Esophagus squamous epithelium (tissue), 5 donors: ENCODE data around the gene LSM10. TPM values are rescaled to one million over a fixed set of nuclear protein-coding genes. Genes with fewer than 3 reads are reported as not detected.

Experiments
- DNase-seq: peaks from one replicate; lab custom pipeline; 2025; lab: John Stamatoyannopoulos, UW
- H3K27ac ChIP-seq, 4 donors: fragments of 200-600 bp; sonication (generic); one replicate each; pipeline ENCODE4 v1.5.1; 2016 to 2019; ENCODE audit warnings: mild to moderate bottlenecking in 1 of 4
- H3K27me3 ChIP-seq, 4 donors: fragments of 200-600 bp; sonication (generic); 1 replicate in 3 of 4; 2 replicates in 1 of 4; pipeline versions ENCODE4 v1.5.1 to v1.6.0; 2017 to 2021; ENCODE audit warnings: antibody characterized with exemption in 1 of 4
- H3K36me3 ChIP-seq, 3 donors: fragments of 200-600 bp; sonication (generic); one replicate each; pipeline ENCODE4 v1.5.1; 2016 to 2019
- H3K4me1 ChIP-seq, 3 donors: fragments of 200-600 bp; sonication (generic); one replicate each; pipeline ENCODE4 v1.5.1; 2017 to 2019
- H3K4me3 ChIP-seq, 4 donors: fragments of 200-600 bp; sonication (generic); 1 replicate in 3 of 4; 2 replicates in 1 of 4; pipeline ENCODE4 v1.5.1; 2016 to 2019; ENCODE audit warnings: mild to moderate bottlenecking in 2 of 4, moderate library complexity in 1 of 4
- H3K9me3 ChIP-seq, 3 donors: fragments of 200-600 bp; sonication (generic); one replicate each; pipeline ENCODE4 v1.5.1; 2016 to 2019
- CTCF ChIP-seq, 6 experiments: fragments of 450-650 bp in 4 of 6; fragments of 200-600 bp in 2 of 6; sonication (generic) in 2 of 6; IDR thresholded peaks; one replicate each; pipeline ENCODE4 v1.5.1; 2016 to 2019; ENCODE audit warnings: antibody characterized with exemption in 6 of 6, mild to moderate bottlenecking in 4 of 6, moderate library complexity in 4 of 6
- POLR2A ChIP-seq, 4 donors: fragments of 450-650 bp; IDR thresholded peaks; one replicate each; pipeline ENCODE4 v1.6.1; 2017; ENCODE audit warnings: antibody characterized with exemption in 4 of 4, mild to moderate bottlenecking in 4 of 4, moderate library complexity in 3 of 4
- WGBS, 2 donors: methylation state at CpG; one replicate each; pipeline ENCODE4 v1.1.5; 2018; 5-methylcytosine and 5-hydroxymethylcytosine counted together
- intact Hi-C: fragments of 100-400 bp; cut with DNase I; formaldehyde crosslinking; loops from one replicate; pipeline ENCODE4 v1.15.0; 2022
- total RNA-seq, 4 donors: library from RNA; depleted of rRNA; stranded (reverse); fragments of >200 nt; gene quantifications; one replicate each; pipeline ENCODE4 v1.1.0, GENCODE V29; 2016
- donor health status: DM: yes; HTN: yes; CAD: no.

Gene LSM10
- total RNA-seq, 4 donors from 2014 or later: 8.5 to 29.4 (median 16.9) TPM

GRCh38 chr1:36391271-36391670 lies 6.4 kb downstream of the LSM10 start:
- intact Hi-C loops: no loop called here

GRCh38 chr1:36390411-36390810 lies 7.3 kb downstream of the LSM10 start:
- Histone ChIP-seq H3K27me3 (no peaks in the 10 kb centered on the region), H3K27ac (peak overlapping the region in 3 of 4 donors; percentile 56 to 100 (median 98)), H3K9me3 (no peaks in the 10 kb centered on the region), H3K36me3 (peaks cover 11 to 43% (median 14%) of the 10 kb centered on the region in 3 donors), H3K4me3 (no peak overlapping the region), H3K4me1 (peaks cover 7 to 46% (median 22%) of the 10 kb centered on the region in 3 donors)
- TF ChIP-seq POLR2A (IDR thresholded peaks at IDR 0.05) (no peak), CTCF (IDR thresholded peaks at IDR 0.05) (no peak)
- no peak for DNase-seq
- intact Hi-C loops: no loop called here
- 60 to 83% methylated on average over 2 of the region's 2 CpGs for WGBS, 2 donors

More at GRCh38 chr1:36391271-36391670, 6.4 kb downstream of the LSM10 start:
- no peaks in the 10 kb centered on the region for H3K9me3 ChIP-seq
- H3K4me3 ChIP-seq: no peak overlapping the region
- H3K36me3 ChIP-seq: peaks cover 11 to 43% (median 14%) of the 10 kb centered on the region in 3 donors
- H3K27ac ChIP-seq: peak overlapping the region in 1 of 4 donors; percentile 1
- H3K4me1 ChIP-seq: peaks cover 7 to 52% (median 24%) of the 10 kb centered on the region in 3 donors
- TF ChIP-seq CTCF (IDR thresholded peaks at IDR 0.05) (no peak), POLR2A (IDR thresholded peaks at IDR 0.05) (no peak)
- H3K27me3 ChIP-seq: no peaks in the 10 kb centered on the region
- WGBS, 2 donors: 85 to 93% methylated on average over 7 to 8 of the region's 8 CpGs
- no peak for DNase-seq

- peak overlapping the region in 3 of 4 donors; percentile 56 to 100 (median 98) for H3K27ac ChIP-seq
- 86 to 100% methylated on average over 1 of the region's 1 CpG for WGBS, 2 donors
- H3K4me3 ChIP-seq: no peak overlapping the region
- no peak for DNase-seq
- intact Hi-C loops: no loop called here
- peaks cover 11 to 43% (median 14%) of the 10 kb centered on the region in 3 donors for H3K36me3 ChIP-seq
- TF ChIP-seq CTCF (IDR thresholded peaks at IDR 0.05): no peak
- TF ChIP-seq POLR2A (IDR thresholded peaks at IDR 0.05): no peak
- no peaks in the 10 kb centered on the region for H3K27me3 ChIP-seq
- peaks cover 11 to 48% (median 22%) of the 10 kb centered on the region in 3 donors for H3K4me1 ChIP-seq
- no peaks in the 10 kb centered on the region for H3K9me3 ChIP-seq
Measured at GRCh38 chr1:36389999-36390398, 7.7 kb downstream of the LSM10 start.

- H3K4me3 ChIP-seq: no peak overlapping the region
- no peak for DNase-seq
- no peak for TF ChIP-seq CTCF (IDR thresholded peaks at IDR 0.05)
- no peak for TF ChIP-seq POLR2A (IDR thresholded peaks at IDR 0.05)
- peaks cover 11 to 42% (median 14%) of the 10 kb centered on the region in 3 donors for H3K36me3 ChIP-seq
- H3K9me3 ChIP-seq: no peaks in the 10 kb centered on the region
- WGBS, 2 donors: 71 to 86% methylated on average over 2 of the region's 2 CpGs
- H3K27me3 ChIP-seq: no peaks in the 10 kb centered on the region
- peaks cover 18 to 55% (median 28%) of the 10 kb centered on the region in 3 donors for H3K4me1 ChIP-seq
- H3K27ac ChIP-seq: peak overlapping the region; percentile 19 to 100 (median 98)
- intact Hi-C loops: no loop called here
Measured at GRCh38 chr1:36389261-36389660, 8.4 kb downstream of the LSM10 start.

- intact Hi-C loops: no loop called here
- TF ChIP-seq CTCF (IDR thresholded peaks at IDR 0.05) (no peak), POLR2A (IDR thresholded peaks at IDR 0.05) (no peak)
- 23% methylated on average over 10 of the region's 10 CpGs for WGBS, 2 donors
Measured at GRCh38 chr1:36387141-36387949, 10.4 kb downstream of the LSM10 start.

More at GRCh38 chr1:36387141-36387949, 10.4 kb downstream of the LSM10 start:
- peaks cover 27 to 73% (median 44%) of the 10 kb centered on the region in 3 donors for H3K4me1 ChIP-seq
- H3K9me3 ChIP-seq: no peaks in the 10 kb centered on the region
- no peak for DNase-seq
- H3K27ac ChIP-seq: peak overlapping the region; percentile 97 to 100 (median 98)
- H3K4me3 ChIP-seq: peak overlapping the region in 3 of 4 donors; percentile 71 to 94 (median 88)
- H3K27me3 ChIP-seq: no peaks in the 10 kb centered on the region
- H3K36me3 ChIP-seq: peaks cover 0 to 29% (median 0%) of the 10 kb centered on the region in 3 donors
